ENCODE data around the gene TRPM4. TPM values are rescaled to one million over a fixed set of nuclear protein-coding genes. Genes with fewer than 3 reads are reported as not detected.
"Not testable (repeated sequence)": the region's sequence is repeated elsewhere in the genome, so short reads cannot be mapped to it uniquely, and the experiment has no call there.

TRPM4 gene
- total RNA-seq, 1 donor from 2014 or later = 33.1 TPM

GRCh38 chr19:49167857-49168409 lies 10.3 kb downstream of the TRPM4 start:
- Mint-ChIP-seq H3K36me3 (peaks cover 6% of the 10 kb centered on the region), H3K4me3 (no peak overlapping the region), H3K27me3 (no peaks in the 10 kb centered on the region), H3K9me3 (no peaks in the 10 kb centered on the region), H3K4me1 (ENCODE audit: unreplicated experiment) (no peaks in the 10 kb centered on the region), H3K27ac (no peak overlapping the region)
- no peak for DNase-seq (ENCODE audit: extremely low spot score, unreplicated experiment)
- TF ChIP-seq, protein P1, sequence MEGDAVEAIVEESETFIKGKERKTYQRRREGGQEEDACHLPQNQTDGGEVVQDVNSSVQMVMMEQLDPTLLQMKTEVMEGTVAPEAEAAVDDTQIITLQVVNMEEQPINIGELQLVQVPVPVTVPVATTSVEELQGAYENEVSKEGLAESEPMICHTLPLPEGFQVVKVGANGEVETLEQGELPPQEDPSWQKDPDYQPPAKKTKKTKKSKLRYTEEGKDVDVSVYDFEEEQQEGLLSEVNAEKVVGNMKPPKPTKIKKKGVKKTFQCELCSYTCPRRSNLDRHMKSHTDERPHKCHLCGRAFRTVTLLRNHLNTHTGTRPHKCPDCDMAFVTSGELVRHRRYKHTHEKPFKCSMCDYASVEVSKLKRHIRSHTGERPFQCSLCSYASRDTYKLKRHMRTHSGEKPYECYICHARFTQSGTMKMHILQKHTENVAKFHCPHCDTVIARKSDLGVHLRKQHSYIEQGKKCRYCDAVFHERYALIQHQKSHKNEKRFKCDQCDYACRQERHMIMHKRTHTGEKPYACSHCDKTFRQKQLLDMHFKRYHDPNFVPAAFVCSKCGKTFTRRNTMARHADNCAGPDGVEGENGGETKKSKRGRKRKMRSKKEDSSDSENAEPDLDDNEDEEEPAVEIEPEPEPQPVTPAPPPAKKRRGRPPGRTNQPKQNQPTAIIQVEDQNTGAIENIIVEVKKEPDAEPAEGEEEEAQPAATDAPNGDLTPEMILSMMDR (conservative IDR thresholded peaks at IDR 0.05) = no peak

- DNase-seq (ENCODE audit: extremely low spot score, unreplicated experiment) = no peak
- Mint-ChIP-seq H3K4me1 (ENCODE audit: unreplicated experiment) (no peaks in the 10 kb centered on the region), H3K9me3 (no peaks in the 10 kb centered on the region), H3K36me3 (peaks cover 6% of the 10 kb centered on the region), H3K27ac (no peak overlapping the region), H3K4me3 (no peak overlapping the region), H3K27me3 (no peaks in the 10 kb centered on the region)
- TF ChIP-seq, protein P1 (conservative IDR thresholded peaks at IDR 0.05) = no peak
Measured at GRCh38 chr19:49168421-49168820, 10.8 kb downstream of the TRPM4 start.

DNA sequence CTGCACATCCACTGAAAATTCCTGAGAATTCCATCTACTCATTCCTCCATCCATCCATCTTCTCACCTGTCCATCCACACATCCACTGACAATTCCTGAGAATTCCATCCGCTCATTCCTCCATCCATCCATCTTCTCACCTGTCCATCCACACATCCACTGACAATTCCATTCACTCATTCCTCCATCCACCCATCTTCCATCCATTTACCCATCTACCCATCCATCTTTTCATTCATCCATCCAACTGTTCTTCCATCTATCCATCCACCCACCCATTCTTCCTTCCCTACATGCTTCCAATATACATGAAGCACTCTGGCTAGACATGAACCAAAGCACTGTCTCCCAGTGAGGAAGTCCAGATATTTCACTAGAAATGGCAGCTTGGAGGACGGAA lies 15.6 kb downstream of the TRPM4 start:
- no peak overlapping the region for H3K27ac Mint-ChIP-seq
- DNase-seq (ENCODE audit: extremely low spot score, unreplicated experiment) = no peak
- TF ChIP-seq, protein P1 (conservative IDR thresholded peaks at IDR 0.05) = no peak
- H3K9me3 Mint-ChIP-seq = no peaks in the 10 kb centered on the region
- H3K36me3 Mint-ChIP-seq = peaks cover 6% of the 10 kb centered on the region
- H3K4me1 Mint-ChIP-seq (ENCODE audit: unreplicated experiment) = peaks cover 4% of the 10 kb centered on the region
- H3K27me3 Mint-ChIP-seq = no peaks in the 10 kb centered on the region
- no peak overlapping the region for H3K4me3 Mint-ChIP-seq

- H3K27ac Mint-ChIP-seq = peak overlapping the region; percentile 1
- no peaks in the 10 kb centered on the region for H3K27me3 Mint-ChIP-seq
- TF ChIP-seq, protein P1 (conservative IDR thresholded peaks at IDR 0.05) = no peak
- no peak for DNase-seq (ENCODE audit: extremely low spot score, unreplicated experiment)
- H3K36me3 Mint-ChIP-seq = peaks cover 21% of the 10 kb centered on the region
- H3K4me3 Mint-ChIP-seq = no peak overlapping the region
- peaks cover 4% of the 10 kb centered on the region for H3K4me1 Mint-ChIP-seq (ENCODE audit: unreplicated experiment)
- H3K9me3 Mint-ChIP-seq = no peaks in the 10 kb centered on the region
Measured at GRCh38 chr19:49180659-49181058, 23.1 kb downstream of the TRPM4 start.

- not testable (repeated sequence) for H3K4me1 Mint-ChIP-seq (ENCODE audit: unreplicated experiment); H3K4me3 Mint-ChIP-seq; H3K27me3 Mint-ChIP-seq; H3K27ac Mint-ChIP-seq; DNase-seq (ENCODE audit: extremely low spot score, unreplicated experiment); H3K9me3 Mint-ChIP-seq
- peaks cover 21% of the 10 kb centered on the region for H3K36me3 Mint-ChIP-seq
Measured at GRCh38 chr19:49182010-49182847, 24.6 kb downstream of the TRPM4 start.

GRCh38 chr19:49182848-49183375 lies 25.3 kb downstream of the TRPM4 start:
- Mint-ChIP-seq H3K4me1 (ENCODE audit: unreplicated experiment) (no peaks in the 10 kb centered on the region), H3K27ac (no peak overlapping the region), H3K9me3 (no peaks in the 10 kb centered on the region), H3K27me3 (no peaks in the 10 kb centered on the region), H3K36me3 (peaks cover 21% of the 10 kb centered on the region), H3K4me3 (no peak overlapping the region)
- DNase-seq (ENCODE audit: extremely low spot score, unreplicated experiment) = no peak
- TF ChIP-seq, protein P1 (conservative IDR thresholded peaks at IDR 0.05) = no peak

All from type B pancreatic cell (in vitro differentiated cells).